Osteocyte (in vitro differentiated cells): ENCODE data around the gene TMEM183A. TPM values are rescaled to one million over a fixed set of nuclear protein-coding genes. Genes with fewer than 3 reads are reported as not detected.

Source experiments
- DNase-seq: peaks from one replicate; pipeline ENCODE4 v3.0.0; 2021; ENCODE audit warnings: mixed read lengths; ENCODE audit not compliant: unreplicated experiment; ENCODE audit errors: extremely low spot score
- H3K27ac Mint-ChIP-seq: one replicate; pipeline ENCODE4 v1.8.0; 2021; ENCODE audit warnings: mild to moderate bottlenecking, mixed read lengths; ENCODE audit not compliant: unreplicated experiment
- H3K27me3 Mint-ChIP-seq: one replicate; pipeline ENCODE4 v1.8.0; 2021; ENCODE audit warnings: mixed read lengths; ENCODE audit not compliant: unreplicated experiment
- H3K36me3 Mint-ChIP-seq: one replicate; pipeline ENCODE4 v1.8.0; 2021; ENCODE audit warnings: mixed read lengths; ENCODE audit not compliant: unreplicated experiment
- H3K4me1 Mint-ChIP-seq: one replicate; pipeline ENCODE4 v1.8.0; 2021; ENCODE audit warnings: mixed read lengths; ENCODE audit not compliant: unreplicated experiment
- H3K4me3 Mint-ChIP-seq: one replicate; pipeline ENCODE4 v1.8.0; 2021; ENCODE audit warnings: mild to moderate bottlenecking, moderate library complexity, mixed read lengths; ENCODE audit not compliant: unreplicated experiment
- H3K9me3 Mint-ChIP-seq: one replicate; pipeline ENCODE4 v1.8.0; 2021; ENCODE audit warnings: mixed read lengths; ENCODE audit not compliant: unreplicated experiment
- total RNA-seq: library from RNA; stranded (reverse); gene quantifications from 2 replicates; pipeline ENCODE4 v1.2.1, GENCODE V29; 2021
- TF ChIP-seq, protein P1 (sequence below): fragments of 200-600 bp; sonication (generic); IDR thresholded peaks from 2 replicates; pipeline ENCODE4 v1.5.0; 2021; ENCODE audit warnings: antibody characterized with exemption, mild to moderate bottlenecking, moderate library complexity

Gene TMEM183A
- total RNA-seq, 1 donor from 2014 or later = 59.6 TPM

DNA sequence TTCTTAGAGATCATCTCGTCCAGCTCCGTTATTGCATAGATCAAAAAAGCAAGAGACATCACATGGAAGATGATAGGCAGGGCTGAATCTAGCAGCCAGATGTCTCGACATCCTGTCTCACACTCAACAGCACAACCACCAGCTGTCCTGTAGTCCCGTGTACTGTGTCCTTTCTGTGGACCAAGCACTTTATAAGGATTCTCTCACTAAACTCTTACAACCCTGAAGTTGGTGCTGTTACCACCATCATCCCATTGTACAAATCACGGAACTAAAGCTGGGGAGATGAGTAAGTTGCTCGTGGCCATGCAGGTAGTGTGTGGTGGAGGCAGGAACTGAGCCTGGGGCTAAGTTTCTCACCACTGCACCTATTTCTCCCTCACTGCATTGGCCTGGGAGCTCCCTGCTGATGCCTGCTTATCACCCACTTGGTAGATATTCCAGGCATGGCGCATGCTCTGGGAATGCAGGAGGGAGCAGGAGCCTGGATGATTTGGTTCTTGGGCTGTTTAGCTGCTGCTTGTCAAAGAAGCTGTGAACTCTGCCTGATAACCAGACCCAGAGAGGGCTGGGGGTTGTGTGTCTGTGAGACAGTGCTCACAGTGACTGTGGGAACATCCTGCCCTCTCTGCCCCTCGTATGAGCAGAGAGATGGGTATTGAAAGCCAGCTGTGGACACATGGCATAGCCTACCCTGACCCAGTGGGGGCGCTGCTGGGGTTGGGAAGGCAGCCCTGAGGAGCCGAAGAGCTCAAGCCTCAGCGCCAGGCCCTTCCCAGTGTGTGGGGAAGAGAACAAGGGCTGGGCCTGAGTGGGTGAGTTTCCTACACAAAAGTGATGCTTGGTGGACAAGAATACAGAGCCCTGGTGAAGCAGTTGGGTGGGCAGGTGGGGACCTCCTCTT is 32.7 kb downstream of the TMEM183A start:
- H3K4me1 Mint-ChIP-seq = peaks cover 12% of the 10 kb centered on the region
- peaks cover 9% of the 10 kb centered on the region for H3K27me3 Mint-ChIP-seq
- TF ChIP-seq, protein P1, sequence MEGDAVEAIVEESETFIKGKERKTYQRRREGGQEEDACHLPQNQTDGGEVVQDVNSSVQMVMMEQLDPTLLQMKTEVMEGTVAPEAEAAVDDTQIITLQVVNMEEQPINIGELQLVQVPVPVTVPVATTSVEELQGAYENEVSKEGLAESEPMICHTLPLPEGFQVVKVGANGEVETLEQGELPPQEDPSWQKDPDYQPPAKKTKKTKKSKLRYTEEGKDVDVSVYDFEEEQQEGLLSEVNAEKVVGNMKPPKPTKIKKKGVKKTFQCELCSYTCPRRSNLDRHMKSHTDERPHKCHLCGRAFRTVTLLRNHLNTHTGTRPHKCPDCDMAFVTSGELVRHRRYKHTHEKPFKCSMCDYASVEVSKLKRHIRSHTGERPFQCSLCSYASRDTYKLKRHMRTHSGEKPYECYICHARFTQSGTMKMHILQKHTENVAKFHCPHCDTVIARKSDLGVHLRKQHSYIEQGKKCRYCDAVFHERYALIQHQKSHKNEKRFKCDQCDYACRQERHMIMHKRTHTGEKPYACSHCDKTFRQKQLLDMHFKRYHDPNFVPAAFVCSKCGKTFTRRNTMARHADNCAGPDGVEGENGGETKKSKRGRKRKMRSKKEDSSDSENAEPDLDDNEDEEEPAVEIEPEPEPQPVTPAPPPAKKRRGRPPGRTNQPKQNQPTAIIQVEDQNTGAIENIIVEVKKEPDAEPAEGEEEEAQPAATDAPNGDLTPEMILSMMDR = peak; percentile 22
- DNase-seq = no peak
- no peaks in the 10 kb centered on the region for H3K36me3 Mint-ChIP-seq
- H3K27ac Mint-ChIP-seq = no peak overlapping the region
- no peak overlapping the region for H3K4me3 Mint-ChIP-seq
- no peaks in the 10 kb centered on the region for H3K9me3 Mint-ChIP-seq

DNA sequence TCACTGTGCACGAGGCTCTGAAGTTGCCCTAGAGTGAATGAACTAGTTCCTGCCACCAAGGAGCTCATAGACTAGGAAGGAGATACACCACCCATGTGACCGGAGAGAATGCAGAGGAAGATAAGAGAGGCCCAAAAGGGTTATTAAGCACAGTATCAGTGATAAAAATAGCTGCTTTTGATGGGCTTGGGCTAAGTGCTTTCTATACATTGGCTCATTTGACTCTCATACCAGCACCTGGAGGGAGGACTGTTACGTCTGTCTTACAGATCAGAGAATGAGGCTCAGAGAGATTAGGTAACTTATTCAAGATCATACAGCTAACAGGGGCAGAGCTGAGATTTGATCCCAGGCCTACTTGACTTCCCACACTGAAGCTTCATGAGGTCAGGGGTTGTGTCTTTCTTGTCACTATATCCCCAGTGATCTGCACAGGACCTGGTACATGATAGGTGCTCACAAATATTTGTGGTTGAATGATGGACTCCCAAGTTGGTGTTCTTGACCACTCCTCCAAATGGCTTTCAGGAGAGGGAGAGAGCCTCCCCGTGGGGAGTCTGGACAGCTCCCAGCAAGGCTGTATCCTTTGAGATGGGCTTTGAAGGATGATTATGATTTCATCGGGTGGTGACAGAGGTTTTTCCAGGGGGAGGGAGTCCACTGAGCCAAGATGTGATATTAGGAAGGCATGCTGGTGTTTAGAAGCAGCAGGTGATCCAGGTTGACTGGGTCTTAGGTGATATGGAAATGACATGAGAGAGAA is 33.5 kb downstream of the TMEM183A start:
- peaks cover 5% of the 10 kb centered on the region for H3K27me3 Mint-ChIP-seq
- H3K27ac Mint-ChIP-seq = no peak overlapping the region
- DNase-seq = no peak
- no peak overlapping the region for H3K4me3 Mint-ChIP-seq
- H3K9me3 Mint-ChIP-seq = no peaks in the 10 kb centered on the region
- TF ChIP-seq, protein P1 = no peak
- peaks cover 12% of the 10 kb centered on the region for H3K4me1 Mint-ChIP-seq
- H3K36me3 Mint-ChIP-seq = no peaks in the 10 kb centered on the region

DNA sequence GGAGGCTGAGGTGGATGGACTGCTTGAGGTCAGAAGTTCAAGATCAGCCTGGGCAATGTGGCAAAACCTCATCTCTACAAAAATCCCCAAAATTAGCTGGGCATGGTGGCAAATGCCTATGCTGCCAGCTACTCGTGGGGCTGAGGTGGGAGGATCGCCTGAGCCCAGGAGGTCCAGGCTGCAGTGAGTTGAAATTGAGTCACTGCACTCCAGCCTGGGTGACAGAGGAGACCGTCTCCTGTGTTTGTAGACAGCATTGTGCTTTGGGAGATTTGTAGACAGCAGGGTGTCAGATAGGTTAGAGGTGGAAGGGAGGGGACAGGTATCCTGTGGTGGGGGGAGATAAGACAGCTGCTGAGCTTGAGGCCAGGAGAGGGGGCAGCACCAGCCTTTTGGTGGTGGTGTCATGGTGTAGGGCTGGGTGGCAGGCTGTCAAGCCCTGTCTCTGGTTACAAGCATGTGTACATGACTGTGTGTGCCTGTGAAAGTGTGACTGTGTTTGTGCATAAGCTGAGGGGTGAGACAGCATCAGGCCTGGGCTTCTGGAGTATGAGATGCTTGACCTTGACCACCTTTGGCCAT is 34.3 kb downstream of the TMEM183A start:
- DNase-seq = no peak
- Mint-ChIP-seq H3K4me1 (peaks cover 12% of the 10 kb centered on the region), H3K36me3 (no peaks in the 10 kb centered on the region), H3K4me3 (no peak overlapping the region), H3K27me3 (peaks cover 5% of the 10 kb centered on the region), H3K27ac (no peak overlapping the region), H3K9me3 (no peaks in the 10 kb centered on the region)
- TF ChIP-seq, protein P1 = no peak

DNA sequence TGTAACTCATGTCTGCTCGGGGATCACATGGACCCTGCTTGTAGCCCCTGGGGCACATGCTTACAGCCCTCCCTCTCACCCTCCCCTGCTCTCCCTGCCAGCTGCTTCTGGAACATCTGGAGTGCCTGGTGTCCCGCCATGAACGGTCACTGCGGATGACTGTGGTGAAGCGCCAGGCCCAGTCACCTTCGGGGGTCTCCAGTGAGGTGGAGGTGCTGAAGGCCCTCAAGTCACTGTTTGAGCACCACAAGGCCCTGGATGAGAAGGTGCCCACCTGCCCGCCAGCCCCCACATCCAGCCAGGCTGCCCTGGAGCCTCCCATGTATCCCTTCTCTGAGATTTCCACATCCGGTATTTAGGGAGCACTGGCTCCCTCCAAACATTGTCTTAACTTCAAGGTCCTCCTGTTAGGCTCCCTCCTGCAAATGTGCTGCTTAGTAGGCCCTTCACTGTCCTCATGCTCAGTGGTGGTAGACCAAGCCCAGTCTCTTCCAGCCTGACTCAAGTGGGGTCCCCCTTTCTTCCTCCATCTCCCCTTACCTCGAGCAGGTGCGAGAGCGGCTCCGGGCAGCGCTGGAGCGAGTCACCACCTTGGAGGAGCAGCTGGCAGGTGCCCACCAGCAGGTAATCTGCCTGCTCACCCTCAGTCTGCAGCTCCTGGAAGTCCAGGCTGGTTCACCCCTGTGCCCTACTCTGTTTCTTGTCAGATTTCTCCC is 36.8 kb downstream of the TMEM183A start:
- DNase-seq = no peak
- Mint-ChIP-seq H3K27me3 (peaks cover 5% of the 10 kb centered on the region), H3K36me3 (no peaks in the 10 kb centered on the region), H3K4me3 (no peak overlapping the region), H3K4me1 (peaks cover 9% of the 10 kb centered on the region), H3K27ac (no peak overlapping the region), H3K9me3 (no peaks in the 10 kb centered on the region)
- TF ChIP-seq, protein P1 = no peak
